Central memory CD8-positive, alpha-beta T cell (primary cell): ENCODE measurements around the gene LMOD3.

Experiments used
- ATAC-seq: fragments of 150-1000 bp; cut with Tn5 transposase; replicated peaks from 2 replicates; pipeline ENCODE4 v1.10.0; 2022; ENCODE audit warnings: mild to moderate bottlenecking, moderate FRiP score, moderate number of reproducible peaks; ENCODE audit not compliant: poor library complexity, severe bottlenecking; ENCODE audit errors: extremely low read depth
- DNase-seq, 2 donors: peaks; one replicate each; pipeline ENCODE4 v3.0.0; 2021; ENCODE audit warnings: low spot score in 2 of 2
- H3K27ac Mint-ChIP-seq: one replicate; pipeline ENCODE4 v1.8.0; 2022; ENCODE audit warnings: low read depth, mild to moderate bottlenecking, moderate library complexity, mixed read lengths
- H3K27me3 Mint-ChIP-seq: one replicate; pipeline ENCODE4 v1.8.0; 2022; ENCODE audit warnings: mixed read lengths
- H3K36me3 Mint-ChIP-seq: one replicate; pipeline ENCODE4 v1.8.0; 2022; ENCODE audit warnings: mild to moderate bottlenecking, moderate library complexity, mixed read lengths; ENCODE audit not compliant: insufficient read depth
- H3K4me1 Mint-ChIP-seq: one replicate; pipeline ENCODE4 v1.8.0; 2022; ENCODE audit warnings: mixed read lengths
- H3K4me3 Mint-ChIP-seq: one replicate; pipeline ENCODE4 v1.8.0; 2022; ENCODE audit warnings: mild to moderate bottlenecking, moderate library complexity, mixed read lengths
- H3K9me3 Mint-ChIP-seq: one replicate; pipeline ENCODE4 v1.8.0; 2022; ENCODE audit warnings: mixed read lengths

LMOD3 gene

DNA sequence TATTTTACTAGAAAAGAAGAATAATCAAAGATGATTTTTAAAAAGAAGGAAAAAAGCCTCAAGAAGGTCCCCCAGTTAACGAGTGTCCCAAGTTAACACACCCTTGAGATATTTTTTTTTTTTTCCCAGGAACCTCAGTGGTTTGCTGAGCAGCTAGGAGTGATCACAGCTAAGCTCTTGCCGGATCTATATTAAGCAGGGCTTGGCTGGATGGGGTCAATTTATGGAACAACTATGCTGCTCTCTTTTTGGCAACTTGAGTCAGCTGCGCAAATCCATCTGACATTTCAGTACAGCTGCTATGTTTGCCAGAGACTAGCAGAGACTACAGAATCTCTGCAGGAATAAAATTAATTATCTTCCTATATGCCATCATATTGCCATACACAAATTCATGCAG, at the start of gene LMOD3:
Gene LMOD3, minus strand, starts transcription at position 193 of the 400 bp plus-strand sequence. CDS start 209 bp downstream, outside the sequence.
- H3K4me3 Mint-ChIP-seq: no peak within 1 kb of the TSS
- H3K27ac Mint-ChIP-seq: no peak within 1 kb of the TSS
- H3K36me3 Mint-ChIP-seq: no peaks in the 10 kb centered on the region
- H3K9me3 Mint-ChIP-seq: no peaks in the 10 kb centered on the region
- H3K4me1 Mint-ChIP-seq: no peaks in the 10 kb centered on the region
- ATAC-seq: no peak
- H3K27me3 Mint-ChIP-seq: no peaks in the 10 kb centered on the region
- no peak for DNase-seq

DNA sequence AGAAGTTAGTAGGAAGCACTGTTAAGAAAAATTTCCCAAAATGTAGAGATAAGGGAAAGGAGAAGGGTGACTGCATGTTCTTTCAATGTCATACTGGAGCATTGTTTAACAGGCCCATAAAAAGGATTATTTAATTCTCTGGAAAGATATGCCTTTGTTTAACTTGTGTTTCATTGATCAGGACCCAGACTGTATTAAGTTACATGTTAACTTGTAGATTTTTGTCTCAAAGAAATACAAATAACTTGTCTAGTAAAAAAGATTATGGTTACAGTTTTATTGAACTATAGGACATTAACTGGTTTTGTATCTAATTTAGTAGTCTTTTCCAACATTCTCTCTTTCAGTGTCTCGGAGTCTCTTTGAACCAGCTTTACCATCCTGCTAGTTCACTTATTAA, 49.7 kb upstream of the LMOD3 start:
- no peak for ATAC-seq
- Mint-ChIP-seq H3K4me3 (no peak overlapping the region), H3K9me3 (no peaks in the 10 kb centered on the region), H3K27me3 (no peaks in the 10 kb centered on the region), H3K4me1 (no peaks in the 10 kb centered on the region), H3K27ac (no peak overlapping the region), H3K36me3 (peaks cover 9% of the 10 kb centered on the region)
- no peak for DNase-seq

DNA sequence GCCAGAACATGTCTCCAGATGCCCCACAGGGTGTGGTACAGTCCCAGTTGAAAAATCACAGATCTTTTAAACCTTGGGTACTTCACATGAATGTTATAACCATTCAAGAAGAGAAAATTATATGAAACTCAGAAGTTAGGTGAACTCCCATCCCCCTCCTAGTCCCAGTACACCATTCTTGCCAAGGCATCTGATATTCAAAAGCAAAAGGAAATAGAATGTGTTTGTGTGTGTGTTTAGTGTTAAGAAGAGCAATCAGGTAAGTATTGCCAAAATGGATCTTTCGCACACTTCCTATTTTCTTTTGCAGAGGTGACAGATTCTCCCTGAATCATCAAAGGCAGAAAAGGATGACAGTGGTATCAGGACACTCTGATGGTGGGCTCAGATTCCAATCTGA, 44.1 kb upstream of the LMOD3 start:
- H3K9me3 Mint-ChIP-seq: no peaks in the 10 kb centered on the region
- no peak overlapping the region for H3K4me3 Mint-ChIP-seq
- no peak overlapping the region for H3K27ac Mint-ChIP-seq
- DNase-seq: no peak
- ATAC-seq: no peak
- H3K36me3 Mint-ChIP-seq: peaks cover 3% of the 10 kb centered on the region
- no peaks in the 10 kb centered on the region for H3K27me3 Mint-ChIP-seq
- no peaks in the 10 kb centered on the region for H3K4me1 Mint-ChIP-seq

DNA sequence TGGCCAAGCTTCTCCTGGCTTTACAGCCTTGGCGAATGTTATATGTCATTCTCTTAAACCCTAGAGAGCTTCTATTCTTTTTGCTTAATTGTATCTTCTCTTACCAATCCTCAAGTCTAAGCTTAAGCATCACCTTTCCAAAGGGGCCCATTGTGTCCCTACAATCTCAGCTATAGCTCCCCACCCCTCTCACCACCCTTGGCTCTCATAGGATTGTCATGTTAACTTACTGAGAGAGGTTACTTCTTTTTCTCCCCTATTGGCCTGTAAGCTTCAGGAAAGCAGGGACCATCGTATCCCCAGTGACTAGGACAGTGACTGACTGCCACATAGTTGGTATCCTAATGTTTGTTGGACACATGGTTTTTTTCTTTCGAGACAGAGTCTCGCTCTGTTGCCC, 43.3 kb upstream of the LMOD3 start:
- no peaks in the 10 kb centered on the region for H3K9me3 Mint-ChIP-seq
- ATAC-seq (no peak), DNase-seq (no peak)
- H3K27ac Mint-ChIP-seq: no peak overlapping the region
- no peak overlapping the region for H3K4me3 Mint-ChIP-seq
- H3K27me3 Mint-ChIP-seq: no peaks in the 10 kb centered on the region
- H3K36me3 Mint-ChIP-seq: peaks cover 2% of the 10 kb centered on the region
- no peaks in the 10 kb centered on the region for H3K4me1 Mint-ChIP-seq

DNA sequence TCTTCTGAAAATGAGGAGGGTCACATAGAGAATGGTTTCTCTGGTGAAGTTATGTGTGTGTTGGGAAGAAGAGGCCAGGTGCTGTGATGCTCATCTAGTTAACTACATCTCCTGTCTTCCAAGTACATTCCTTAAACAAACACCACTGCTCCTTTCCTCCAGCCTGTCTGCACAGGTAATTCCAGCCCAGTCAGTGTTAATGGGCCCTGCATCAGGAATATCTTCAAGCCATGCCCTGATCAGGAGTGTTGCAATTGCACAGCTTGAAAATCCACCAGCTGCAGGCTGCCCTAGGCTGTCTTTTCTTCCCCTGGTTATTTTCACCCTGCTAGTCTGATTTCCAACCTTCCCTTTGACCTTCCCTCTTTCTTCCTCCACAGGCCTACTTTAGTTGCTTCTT, 41.9 kb upstream of the LMOD3 start:
- Mint-ChIP-seq H3K27ac (no peak overlapping the region), H3K4me3 (no peak overlapping the region), H3K4me1 (peaks cover 5% of the 10 kb centered on the region), H3K9me3 (no peaks in the 10 kb centered on the region), H3K36me3 (peaks cover 1% of the 10 kb centered on the region), H3K27me3 (no peaks in the 10 kb centered on the region)
- DNase-seq (no peak), ATAC-seq (no peak)

DNA sequence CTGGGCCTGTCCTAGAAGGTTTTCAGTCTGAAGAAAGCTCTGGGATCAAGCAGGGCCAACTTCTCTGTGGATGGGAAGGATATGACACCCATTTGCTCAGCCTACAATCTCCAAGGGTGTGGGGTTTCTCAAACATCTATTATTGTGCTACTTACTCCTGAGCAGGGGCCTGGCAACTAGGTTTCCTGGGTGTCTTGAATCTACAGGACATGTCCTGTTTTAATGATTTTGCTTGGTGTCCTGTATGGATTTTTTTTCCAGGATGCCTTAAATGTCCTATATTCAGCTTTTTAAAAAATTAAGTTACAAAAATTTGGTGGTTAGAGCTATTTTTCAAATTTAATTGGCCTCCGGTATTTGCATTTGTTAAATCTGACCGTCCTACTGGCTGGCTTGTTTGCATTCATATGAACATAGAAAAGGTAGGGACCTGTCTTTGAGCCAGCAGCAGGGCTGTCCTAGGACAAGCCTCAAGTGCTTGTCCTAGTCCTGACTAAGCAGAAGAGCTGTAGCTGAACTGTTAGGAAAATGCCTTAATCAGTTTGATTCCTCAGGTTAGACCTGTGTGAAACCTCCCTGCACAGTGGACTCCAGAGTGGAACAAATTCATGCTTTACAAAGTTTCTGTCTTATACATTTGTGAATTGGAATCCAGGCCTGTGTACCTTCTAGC, 40.0 kb upstream of the LMOD3 start:
- peaks cover 4% of the 10 kb centered on the region for H3K27me3 Mint-ChIP-seq
- H3K4me1 Mint-ChIP-seq: peaks cover 5% of the 10 kb centered on the region
- DNase-seq (no peak), ATAC-seq (no peak)
- no peak overlapping the region for H3K4me3 Mint-ChIP-seq
- H3K9me3 Mint-ChIP-seq: no peaks in the 10 kb centered on the region
- no peak overlapping the region for H3K27ac Mint-ChIP-seq
- H3K36me3 Mint-ChIP-seq: no peaks in the 10 kb centered on the region

DNA sequence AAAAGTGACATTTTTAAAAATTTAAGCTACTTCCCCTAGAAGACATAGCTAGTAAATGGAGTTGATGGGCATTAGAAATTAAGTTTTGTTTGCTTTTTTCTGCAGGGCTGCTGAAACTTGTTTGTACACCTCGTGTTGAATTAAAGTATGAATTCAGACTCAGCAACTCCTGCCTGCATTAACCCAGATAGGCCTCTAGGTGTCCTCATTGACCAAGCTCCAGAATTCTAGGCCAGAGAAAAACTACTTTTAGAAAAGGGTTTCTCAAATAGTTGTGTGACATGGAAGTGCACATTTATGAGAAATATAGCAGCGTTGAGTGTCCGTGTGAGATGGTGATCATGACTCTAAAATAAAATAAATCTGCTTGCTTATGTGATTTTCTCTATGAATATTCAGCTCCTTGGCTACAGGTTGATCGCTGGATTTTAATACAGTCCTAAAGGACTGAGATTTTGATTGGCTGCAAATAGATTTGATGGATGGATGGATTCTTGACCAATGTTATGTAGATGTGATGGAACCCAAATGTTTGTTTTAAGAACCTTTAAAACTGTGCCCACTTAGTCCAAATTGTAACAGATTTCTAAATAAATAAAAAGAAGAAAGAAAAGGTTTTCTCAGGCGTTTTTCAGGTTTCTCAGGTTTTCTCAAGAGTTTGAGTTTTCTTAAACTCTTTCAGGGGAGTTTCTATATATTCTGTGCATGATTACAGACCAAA, 39.4 kb upstream of the LMOD3 start:
- H3K27me3 Mint-ChIP-seq: peaks cover 11% of the 10 kb centered on the region
- peaks cover 5% of the 10 kb centered on the region for H3K4me1 Mint-ChIP-seq
- DNase-seq (peak in 1 of 2 donors; percentile 26), ATAC-seq (peak; percentile 54)
- H3K36me3 Mint-ChIP-seq: no peaks in the 10 kb centered on the region
- H3K4me3 Mint-ChIP-seq: no peak overlapping the region
- no peaks in the 10 kb centered on the region for H3K9me3 Mint-ChIP-seq
- H3K27ac Mint-ChIP-seq: no peak overlapping the region

DNA sequence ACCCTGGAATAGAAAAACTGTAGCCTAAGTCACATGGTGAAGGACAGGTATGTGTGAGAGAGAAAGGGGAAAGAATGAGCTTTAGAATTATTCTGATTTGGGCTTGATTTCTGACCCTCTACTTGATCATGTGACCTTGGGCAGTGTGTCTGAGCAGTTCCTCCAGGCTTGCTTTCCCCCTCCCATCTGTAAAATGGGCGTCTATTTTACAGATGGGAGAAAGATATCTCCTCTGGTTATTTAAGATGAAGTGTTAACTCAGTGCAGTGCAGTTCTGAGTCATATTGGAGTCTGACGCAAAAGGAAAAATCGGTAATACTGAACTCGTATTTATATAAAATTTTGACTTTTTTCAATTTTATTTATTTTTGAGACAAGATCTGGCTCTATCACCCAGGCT, 38.1 kb upstream of the LMOD3 start:
- Mint-ChIP-seq H3K9me3 (no peaks in the 10 kb centered on the region), H3K27ac (no peak overlapping the region), H3K4me1 (peaks cover 5% of the 10 kb centered on the region), H3K27me3 (peaks cover 12% of the 10 kb centered on the region), H3K36me3 (no peaks in the 10 kb centered on the region), H3K4me3 (no peak overlapping the region)
- ATAC-seq (no peak), DNase-seq (no peak)

DNA sequence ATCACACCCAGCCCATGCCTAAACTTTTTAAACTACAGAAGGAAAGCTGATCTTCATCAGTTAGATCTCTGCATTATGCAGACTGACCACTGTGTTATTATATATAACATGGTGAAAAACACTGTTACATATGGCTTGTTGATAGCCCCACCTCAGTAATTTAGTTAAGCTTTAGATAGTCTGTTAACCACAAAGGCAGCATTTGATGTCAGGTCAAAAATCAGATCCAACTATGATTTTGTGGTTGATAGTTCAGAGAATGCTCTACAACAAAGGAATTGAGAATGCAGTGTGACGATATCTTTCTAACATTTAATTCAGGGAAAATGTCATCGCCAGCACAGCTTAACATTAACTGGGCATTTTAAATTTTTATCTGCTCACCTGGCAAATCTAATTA, 37.7 kb upstream of the LMOD3 start:
- H3K4me3 Mint-ChIP-seq: no peak overlapping the region
- no peak for ATAC-seq
- peaks cover 12% of the 10 kb centered on the region for H3K27me3 Mint-ChIP-seq
- no peaks in the 10 kb centered on the region for H3K36me3 Mint-ChIP-seq
- peaks cover 5% of the 10 kb centered on the region for H3K4me1 Mint-ChIP-seq
- DNase-seq: no peak
- H3K9me3 Mint-ChIP-seq: no peaks in the 10 kb centered on the region
- no peak overlapping the region for H3K27ac Mint-ChIP-seq

DNA sequence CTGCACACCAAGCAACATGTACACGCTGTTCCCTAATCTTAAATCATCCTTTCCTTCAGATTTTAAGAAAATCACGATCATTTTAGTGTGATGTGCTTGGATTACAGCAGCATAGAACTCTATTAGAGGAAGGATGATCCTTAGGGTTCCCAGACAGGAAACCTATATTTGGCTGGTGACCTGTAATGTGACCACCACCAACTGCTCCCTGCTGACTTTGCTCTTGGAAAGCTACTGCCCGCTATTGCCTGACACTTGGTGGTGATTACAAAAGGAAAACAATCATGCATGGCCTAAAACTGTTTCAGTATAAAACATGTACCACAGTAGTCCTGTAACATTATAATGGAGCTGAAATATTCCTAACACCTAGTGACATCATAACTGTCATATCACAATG, 27.2 kb upstream of the LMOD3 start:
- no peak overlapping the region for H3K27ac Mint-ChIP-seq
- H3K4me1 Mint-ChIP-seq: no peaks in the 10 kb centered on the region
- H3K9me3 Mint-ChIP-seq: no peaks in the 10 kb centered on the region
- no peaks in the 10 kb centered on the region for H3K36me3 Mint-ChIP-seq
- DNase-seq (no peak), ATAC-seq (no peak)
- no peaks in the 10 kb centered on the region for H3K27me3 Mint-ChIP-seq
- no peak overlapping the region for H3K4me3 Mint-ChIP-seq

DNA sequence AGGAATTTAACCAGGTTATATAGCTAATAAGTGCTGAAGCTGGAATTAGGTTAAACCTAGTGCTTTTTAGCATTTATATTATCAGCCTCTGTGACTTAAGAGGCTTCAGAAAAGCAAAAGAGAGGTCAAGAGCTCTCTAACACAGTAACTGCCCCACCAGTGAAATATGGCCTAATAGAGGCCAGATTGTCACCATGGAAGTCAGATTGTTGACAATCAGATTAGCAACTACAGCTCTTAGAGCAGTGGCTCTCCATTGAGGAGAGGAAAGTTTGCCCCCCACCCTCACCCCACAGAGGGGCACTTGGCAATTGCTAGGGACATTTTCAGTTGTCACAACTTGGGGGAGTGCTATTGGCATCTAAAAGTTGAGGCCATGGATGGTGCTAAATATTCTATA, 23.3 kb upstream of the LMOD3 start:
- H3K27me3 Mint-ChIP-seq: peaks cover 2% of the 10 kb centered on the region
- no peak overlapping the region for H3K4me3 Mint-ChIP-seq
- DNase-seq (no peak), ATAC-seq (no peak)
- no peaks in the 10 kb centered on the region for H3K4me1 Mint-ChIP-seq
- no peak overlapping the region for H3K27ac Mint-ChIP-seq
- no peaks in the 10 kb centered on the region for H3K9me3 Mint-ChIP-seq
- no peaks in the 10 kb centered on the region for H3K36me3 Mint-ChIP-seq

DNA sequence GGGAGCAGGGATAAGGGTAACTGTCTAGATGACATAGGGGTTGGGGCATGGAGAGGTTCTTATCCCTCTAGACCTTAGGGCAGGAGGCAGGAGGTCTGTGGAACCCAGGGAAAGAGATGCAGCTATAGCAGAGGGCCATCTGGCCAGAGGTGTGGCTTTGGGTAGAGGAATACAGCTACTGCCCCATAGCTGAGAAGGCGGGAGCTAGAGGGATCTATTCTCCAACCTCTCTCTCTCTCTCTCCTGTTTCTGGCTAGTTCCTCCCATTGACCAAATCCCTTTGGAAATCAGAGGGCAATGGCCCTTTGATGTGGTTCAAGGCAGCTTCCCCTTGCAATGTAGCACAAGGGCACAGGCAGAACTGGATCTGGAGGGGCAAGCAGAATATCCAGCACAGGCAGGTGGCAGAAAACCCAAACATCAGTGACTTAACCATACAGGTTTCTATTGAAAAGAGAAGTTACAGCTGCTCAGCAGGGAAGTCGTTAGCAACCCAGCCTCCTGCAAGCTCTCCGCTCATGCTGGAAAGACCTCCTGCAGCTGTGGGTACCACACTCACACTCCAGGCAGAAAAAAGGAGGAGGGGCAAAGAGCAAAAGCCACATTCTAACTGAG, 22.3 kb upstream of the LMOD3 start:
- DNase-seq: no peak
- Mint-ChIP-seq H3K27ac (no peak overlapping the region), H3K9me3 (no peaks in the 10 kb centered on the region), H3K4me3 (no peak overlapping the region), H3K4me1 (no peaks in the 10 kb centered on the region), H3K27me3 (peaks cover 9% of the 10 kb centered on the region), H3K36me3 (no peaks in the 10 kb centered on the region)
- no peak for ATAC-seq

DNA sequence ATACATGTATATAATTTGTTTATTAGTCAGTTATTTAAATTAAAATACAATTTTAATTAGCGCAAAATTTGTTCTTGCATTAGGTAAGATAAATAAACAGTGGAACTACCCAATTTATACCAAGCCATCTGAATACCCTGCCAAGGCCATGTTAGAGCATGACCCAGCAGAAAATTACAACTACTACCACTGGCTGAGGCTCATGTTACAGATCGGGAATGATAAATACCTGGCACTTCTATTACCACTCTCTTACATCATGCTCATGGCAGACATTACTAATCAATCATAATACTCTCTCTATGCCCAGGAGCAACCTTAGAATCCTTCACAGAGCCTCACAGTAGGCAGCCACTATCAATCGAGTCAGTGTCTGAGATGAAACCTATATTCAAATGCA, 21.2 kb upstream of the LMOD3 start:
- Mint-ChIP-seq H3K36me3 (no peaks in the 10 kb centered on the region), H3K4me3 (no peak overlapping the region), H3K27me3 (peaks cover 9% of the 10 kb centered on the region), H3K27ac (no peak overlapping the region), H3K4me1 (no peaks in the 10 kb centered on the region), H3K9me3 (no peaks in the 10 kb centered on the region)
- DNase-seq (no peak), ATAC-seq (no peak)
